Measurements from ENCODE around the gene PIGS. TPM values are rescaled to one million over a fixed set of nuclear protein-coding genes. Genes with fewer than 3 reads are reported as not detected.

PIGS gene
- polyA plus RNA-seq, 3 donors, result 59.4 to 87.5 (median 84.9) TPM

GRCh38 chr17:28519236-28519635 lies 52.1 kb downstream of the PIGS start:
- Histone ChIP-seq H3K27ac (ENCODE audit: low read depth in 1 of 2, low read length in 2 of 2) (no peak overlapping the region), H3K79me2 (ENCODE audit: insufficient read depth, low read length) (no peaks in the 10 kb centered on the region), H4K20me1 (ENCODE audit: insufficient read depth, low read length) (no peaks in the 10 kb centered on the region), H3K4me1 (ENCODE audit: control insufficient read depth in 1 of 2, insufficient read depth in 2 of 2, low read length in 2 of 2) (peaks cover 0 to 5% of the 10 kb centered on the region in 2 donors), H3K27me3 (ENCODE audit: control insufficient read depth in 2 of 2, insufficient read depth in 2 of 2, low read length in 2 of 2) (no peaks in the 10 kb centered on the region), H3K36me3 (replicated peaks in 1 of 2; ENCODE audit: control insufficient read depth in 1 of 2, insufficient read depth in 2 of 2, low read length in 2 of 2) (no peaks in the 10 kb centered on the region), H2AFZ (ENCODE audit: insufficient read depth, low read depth, low read length, poor library complexity, severe bottlenecking) (peak overlapping the region; percentile 46), H3K4me2 (replicated peaks; ENCODE audit: extremely low read depth, low read length, poor library complexity, severe bottlenecking) (no peak overlapping the region), H3K4me3 (replicated peaks in 1 of 3; ENCODE audit: low read depth in 2 of 3, low read length in 3 of 3) (no peak overlapping the region), H3K9me3 (replicated peaks in 1 of 2; ENCODE audit: control insufficient read depth in 1 of 2, insufficient read depth in 1 of 2, low read length in 2 of 2) (no peaks in the 10 kb centered on the region), H3K9ac (ENCODE audit: insufficient read depth, low read length, poor library complexity, severe bottlenecking) (no peak overlapping the region)
- no peak overlapping the region for H3K27ac Mint-ChIP-seq
- peaks cover 0 to 8% (median 8%) of the 10 kb centered on the region in 3 donors for H3K27me3 Mint-ChIP-seq (ENCODE audit: low read depth in 3 of 3)
- 0% methylated on average over 4 of the region's 5 CpGs for WGBS (ENCODE audit: insufficient coverage)
- no peak for TF ChIP-seq CTCF (IDR thresholded peaks at IDR 0.05)
- intact Hi-C loops (cut with micrococcal nuclease), result no loop called here
- peaks cover 9% of the 10 kb centered on the region for H3K4me1 Mint-ChIP-seq
- H3K4me3 Mint-ChIP-seq, result no peak overlapping the region
- H3K36me3 Mint-ChIP-seq, result no peaks in the 10 kb centered on the region
- no peak for DNase-seq
- H3K9me3 Mint-ChIP-seq, result peaks cover 0 to 9% (median 2%) of the 10 kb centered on the region in 7 donors

GRCh38 chr17:28518578-28518977 lies 52.7 kb downstream of the PIGS start:
- DNase-seq, result no peak
- Histone ChIP-seq H3K4me3 (replicated peaks in 1 of 3; ENCODE audit: low read depth in 2 of 3, low read length in 3 of 3) (no peak overlapping the region), H3K4me2 (replicated peaks; ENCODE audit: extremely low read depth, low read length, poor library complexity, severe bottlenecking) (no peak overlapping the region), H3K9me3 (replicated peaks in 1 of 2; ENCODE audit: control insufficient read depth in 1 of 2, insufficient read depth in 1 of 2, low read length in 2 of 2) (no peaks in the 10 kb centered on the region), H4K20me1 (ENCODE audit: insufficient read depth, low read length) (no peaks in the 10 kb centered on the region), H2AFZ (ENCODE audit: insufficient read depth, low read depth, low read length, poor library complexity, severe bottlenecking) (no peak overlapping the region), H3K9ac (ENCODE audit: insufficient read depth, low read length, poor library complexity, severe bottlenecking) (no peak overlapping the region), H3K4me1 (ENCODE audit: control insufficient read depth in 1 of 2, insufficient read depth in 2 of 2, low read length in 2 of 2) (peaks cover 0 to 5% of the 10 kb centered on the region in 2 donors), H3K27me3 (ENCODE audit: control insufficient read depth in 2 of 2, insufficient read depth in 2 of 2, low read length in 2 of 2) (no peaks in the 10 kb centered on the region), H3K36me3 (replicated peaks in 1 of 2; ENCODE audit: control insufficient read depth in 1 of 2, insufficient read depth in 2 of 2, low read length in 2 of 2) (no peaks in the 10 kb centered on the region), H3K79me2 (ENCODE audit: insufficient read depth, low read length) (no peaks in the 10 kb centered on the region), H3K27ac (ENCODE audit: low read depth in 1 of 2, low read length in 2 of 2) (no peak overlapping the region)
- peaks cover 9% of the 10 kb centered on the region for H3K4me1 Mint-ChIP-seq
- H3K36me3 Mint-ChIP-seq, result no peaks in the 10 kb centered on the region
- 78% methylated on average over 2 of the region's 7 CpGs for WGBS (ENCODE audit: insufficient coverage)
- TF ChIP-seq CTCF (IDR thresholded peaks at IDR 0.05), result no peak
- intact Hi-C loops (cut with micrococcal nuclease), result no loop called here
- H3K9me3 Mint-ChIP-seq, result peaks cover 0 to 9% (median 3%) of the 10 kb centered on the region in 7 donors
- peaks cover 0 to 8% (median 8%) of the 10 kb centered on the region in 3 donors for H3K27me3 Mint-ChIP-seq (ENCODE audit: low read depth in 3 of 3)
- no peak overlapping the region for H3K4me3 Mint-ChIP-seq
- H3K27ac Mint-ChIP-seq, result no peak overlapping the region

Measured in CD14-positive monocyte (primary cell).